Testis (tissue), 3 donors: ENCODE measurements around the gene HLCS. TPM values are rescaled to one million over a fixed set of nuclear protein-coding genes. Genes with fewer than 3 reads are reported as not detected.

Source experiments
- DNase-seq: peaks from one replicate; pipeline ENCODE4 v3.0.0-alpha.2; 2019
- H3K27ac ChIP-seq, 2 donors: fragments of 200-600 bp; sonication (generic); one replicate each; pipeline ENCODE4 v1.5.1; 2019
- H3K27me3 ChIP-seq: fragments of 200-600 bp; sonication (generic); one replicate; pipeline ENCODE4 v1.5.1; 2019
- H3K36me3 ChIP-seq: fragments of 200-600 bp; sonication (generic); one replicate; pipeline ENCODE4 v1.5.1; 2017; ENCODE audit warnings: low read depth; ENCODE audit errors: missing control alignments
- H3K4me1 ChIP-seq: fragments of 200-600 bp; sonication (generic); one replicate; pipeline ENCODE4 v1.5.1; 2019
- H3K4me3 ChIP-seq, 2 donors: fragments of 200-600 bp; sonication (generic); one replicate each; pipeline ENCODE4 v1.5.1; 2017 to 2019
- H3K9me3 ChIP-seq: fragments of 200-600 bp; sonication (generic); one replicate; pipeline ENCODE4 v1.5.1; 2017
- POLR2A ChIP-seq: fragments of 450-650 bp; IDR thresholded peaks from one replicate; pipeline ENCODE4 v1.6.1; 2017; ENCODE audit warnings: antibody characterized with exemption, mild to moderate bottlenecking, moderate library complexity
- WGBS, 2 donors: methylation state at CpG; one replicate each; pipeline ENCODE4 v1.1.5; 2018; 5-methylcytosine and 5-hydroxymethylcytosine counted together
- intact Hi-C: fragments of 100-400 bp; cut with DNase I; formaldehyde crosslinking; loops from one replicate; pipeline ENCODE4 v1.15.1; 2023; ENCODE audit warnings: low total_unique reads
- polyA plus RNA-seq: library from polyadenylated mRNA; stranded (reverse); fragments of 350-450 nt; fragmentation: Illumina TruSeq; extraction: RNeasy Lipid Tissue Mini Kit (QIAGEN cat#74804); gene quantifications from one replicate; pipeline ENCODE4 v1.2.3, GENCODE V29; 2014; ENCODE audit warnings: low read depth, low replicate concordance; ENCODE audit not compliant: insufficient read depth
- total RNA-seq, 2 donors: library from RNA; depleted of rRNA; stranded (reverse); fragments of >200 nt; gene quantifications; one replicate each; pipeline ENCODE4 v1.2.3, GENCODE V29; 2016
- TF ChIP-seq, protein P1 (sequence below), 3 experiments: fragments of 450-650 bp in 2 of 3; fragments of 200-600 bp in 1 of 3; sonication (generic) in 1 of 3; IDR thresholded peaks; one replicate each; pipeline ENCODE4 v1.5.1; 2016 to 2019; ENCODE audit warnings: antibody characterized with exemption in 3 of 3, mild to moderate bottlenecking in 2 of 3, moderate library complexity in 1 of 3

The HLCS gene
- total and polyA plus RNA-seq, 3 donors from 2014 or later, result 19.5 to 38.1 (median 30.1) TPM

GRCh38 chr21:36929622-36930021 is 36.8 kb downstream of the HLCS start:
- peak; percentile 26 for DNase-seq
- 71 to 73% methylated on average over 7 of the region's 7 CpGs for WGBS, 2 donors
- TF ChIP-seq POLR2A, result no peak
- TF ChIP-seq, protein P1, sequence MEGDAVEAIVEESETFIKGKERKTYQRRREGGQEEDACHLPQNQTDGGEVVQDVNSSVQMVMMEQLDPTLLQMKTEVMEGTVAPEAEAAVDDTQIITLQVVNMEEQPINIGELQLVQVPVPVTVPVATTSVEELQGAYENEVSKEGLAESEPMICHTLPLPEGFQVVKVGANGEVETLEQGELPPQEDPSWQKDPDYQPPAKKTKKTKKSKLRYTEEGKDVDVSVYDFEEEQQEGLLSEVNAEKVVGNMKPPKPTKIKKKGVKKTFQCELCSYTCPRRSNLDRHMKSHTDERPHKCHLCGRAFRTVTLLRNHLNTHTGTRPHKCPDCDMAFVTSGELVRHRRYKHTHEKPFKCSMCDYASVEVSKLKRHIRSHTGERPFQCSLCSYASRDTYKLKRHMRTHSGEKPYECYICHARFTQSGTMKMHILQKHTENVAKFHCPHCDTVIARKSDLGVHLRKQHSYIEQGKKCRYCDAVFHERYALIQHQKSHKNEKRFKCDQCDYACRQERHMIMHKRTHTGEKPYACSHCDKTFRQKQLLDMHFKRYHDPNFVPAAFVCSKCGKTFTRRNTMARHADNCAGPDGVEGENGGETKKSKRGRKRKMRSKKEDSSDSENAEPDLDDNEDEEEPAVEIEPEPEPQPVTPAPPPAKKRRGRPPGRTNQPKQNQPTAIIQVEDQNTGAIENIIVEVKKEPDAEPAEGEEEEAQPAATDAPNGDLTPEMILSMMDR (IDR thresholded peaks at IDR 0.05), result no peak
- Histone ChIP-seq H3K4me3 (no peak overlapping the region), H3K36me3 (no peaks in the 10 kb centered on the region), H3K4me1 (peaks cover 5% of the 10 kb centered on the region), H3K9me3 (no peaks in the 10 kb centered on the region), H3K27ac (no peak overlapping the region), H3K27me3 (no peaks in the 10 kb centered on the region)
- intact Hi-C loops, result no loop called here

DNA sequence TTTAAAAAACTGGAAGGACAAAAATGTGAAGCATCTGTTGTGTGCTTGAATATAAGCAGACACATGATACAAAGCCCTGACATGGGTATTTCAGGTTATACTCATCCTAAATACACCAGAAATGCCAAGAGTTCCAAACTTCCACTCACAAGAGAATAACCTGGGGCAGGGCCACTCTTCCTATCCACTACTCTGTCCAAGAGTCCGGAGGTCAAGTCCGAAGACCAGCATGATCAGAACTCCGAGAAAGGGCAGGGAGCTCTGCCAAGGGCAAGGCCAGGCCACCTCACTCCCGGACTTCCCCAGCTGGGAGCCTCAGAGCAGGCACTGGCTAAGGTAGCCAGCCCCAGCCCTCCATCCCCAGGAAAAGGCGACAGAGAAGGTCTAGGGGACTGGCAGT is 37.5 kb downstream of the HLCS start:
- Histone ChIP-seq H3K36me3 (no peaks in the 10 kb centered on the region), H3K4me1 (no peaks in the 10 kb centered on the region), H3K9me3 (no peaks in the 10 kb centered on the region), H3K27ac (no peak overlapping the region), H3K27me3 (no peaks in the 10 kb centered on the region), H3K4me3 (no peak overlapping the region)
- TF ChIP-seq, protein P1 (IDR thresholded peaks at IDR 0.05), result no peak
- TF ChIP-seq POLR2A, result no peak
- intact Hi-C loops, result no loop called here
- WGBS, 2 donors, result 39 to 59% methylated on average over 2 to 5 of the region's 5 CpGs
- DNase-seq, result no peak

GRCh38 chr21:36927719-36928117 is 38.8 kb downstream of the HLCS start:
- intact Hi-C loops, result no loop called here
- Histone ChIP-seq H3K36me3 (no peaks in the 10 kb centered on the region), H3K4me3 (no peak overlapping the region), H3K27ac (no peak overlapping the region), H3K4me1 (no peaks in the 10 kb centered on the region), H3K9me3 (no peaks in the 10 kb centered on the region), H3K27me3 (no peaks in the 10 kb centered on the region)
- peak; percentile 88 for DNase-seq
- 23% methylated on average over 4 of the region's 4 CpGs for WGBS, 2 donors
- TF ChIP-seq, protein P1 (IDR thresholded peaks at IDR 0.05), result peak; percentile 66 to 82 (median 66)
- no peak for TF ChIP-seq POLR2A

DNA sequence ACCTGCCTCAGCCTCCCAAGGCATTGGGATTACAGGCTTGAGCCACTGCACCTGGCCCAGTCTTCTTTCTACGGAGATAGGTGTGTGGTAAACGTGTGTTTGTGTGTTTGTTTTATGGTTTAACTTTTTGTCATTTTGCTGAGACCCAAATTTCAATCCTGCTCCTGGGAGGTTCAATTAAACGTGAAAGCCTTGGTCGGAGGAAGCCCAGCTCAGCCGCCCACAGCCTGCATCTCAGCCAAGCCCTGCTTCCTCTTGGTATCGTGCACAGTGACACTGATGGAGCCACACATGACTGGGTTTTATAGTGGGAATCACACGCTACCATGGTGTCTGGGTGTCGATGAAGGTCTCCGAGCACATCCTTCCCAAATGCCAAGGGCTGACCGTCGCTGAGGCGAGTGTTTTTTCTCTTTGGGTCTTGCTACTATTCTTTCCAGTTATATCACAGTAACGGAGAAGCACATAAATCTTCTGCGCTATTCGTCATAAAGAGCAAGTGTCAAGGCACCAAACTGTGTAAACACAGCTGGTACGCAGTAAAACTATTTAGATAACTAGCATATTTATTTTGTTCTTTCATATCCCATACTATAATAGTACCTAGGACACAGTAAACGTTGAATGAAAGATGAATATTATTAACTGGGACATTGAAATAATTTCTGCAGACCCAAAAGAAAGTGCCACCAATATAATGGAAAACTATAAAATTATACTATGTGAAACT is 39.3 kb downstream of the HLCS start:
- H3K9me3 ChIP-seq, result no peaks in the 10 kb centered on the region
- TF ChIP-seq POLR2A, result no peak
- TF ChIP-seq, protein P1 (IDR thresholded peaks at IDR 0.05), result no peak
- no peaks in the 10 kb centered on the region for H3K4me1 ChIP-seq
- H3K4me3 ChIP-seq, result no peak overlapping the region
- WGBS, 2 donors, result 64 to 78% methylated on average over 17 of the region's 17 CpGs
- H3K36me3 ChIP-seq, result no peaks in the 10 kb centered on the region
- H3K27ac ChIP-seq, result no peak overlapping the region
- intact Hi-C loops, result no loop called here
- no peak for DNase-seq
- H3K27me3 ChIP-seq, result no peaks in the 10 kb centered on the region

DNA sequence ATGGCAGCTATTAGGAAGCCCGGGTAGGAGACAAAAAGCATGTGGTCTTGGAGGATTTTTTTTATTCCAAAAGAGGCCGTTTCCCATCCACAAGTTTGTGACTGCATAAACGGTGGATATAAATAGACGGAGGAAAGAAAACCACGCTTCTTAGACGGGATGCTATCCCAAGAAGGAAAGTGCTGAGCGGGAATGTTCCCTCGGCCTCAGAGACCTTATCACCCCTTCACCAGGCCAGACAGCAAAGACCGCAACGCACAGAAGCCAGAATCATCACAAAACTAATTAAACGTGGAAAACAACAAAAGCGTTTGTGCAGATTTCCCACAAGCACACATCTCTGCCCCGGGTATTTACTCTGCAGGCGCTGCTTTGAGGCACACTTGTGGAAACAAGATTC is 43.2 kb downstream of the HLCS start:
- Histone ChIP-seq H3K27ac (no peak overlapping the region), H3K9me3 (no peaks in the 10 kb centered on the region), H3K4me3 (no peak overlapping the region), H3K36me3 (no peaks in the 10 kb centered on the region), H3K27me3 (no peaks in the 10 kb centered on the region), H3K4me1 (no peaks in the 10 kb centered on the region)
- intact Hi-C loops, result no loop called here
- DNase-seq, result no peak
- TF ChIP-seq, protein P1 (IDR thresholded peaks at IDR 0.05), result no peak
- TF ChIP-seq POLR2A, result no peak
- WGBS, 2 donors, result 78% methylated on average over 14 of the region's 14 CpGs
